ENCODE data around the gene C5orf58. TPM values are rescaled to one million over a fixed set of nuclear protein-coding genes. Genes with fewer than 3 reads are reported as not detected.
"Not testable (repeated sequence)": the region's sequence is repeated elsewhere in the genome, so short reads cannot be mapped to it uniquely, and the experiment has no call there.

Gene C5orf58
- total and polyA plus RNA-seq, 2 donors (not counting 1 experiment from before 2014, with no cell fraction given), result not detected

- TF ChIP-seq EZH2 (IDR thresholded peaks at IDR 0.05; ENCODE audit: borderline replicate concordance, insufficient read depth, low read depth, low read length, poor library complexity, severe bottlenecking), result no peak
- TF ChIP-seq, protein P1, sequence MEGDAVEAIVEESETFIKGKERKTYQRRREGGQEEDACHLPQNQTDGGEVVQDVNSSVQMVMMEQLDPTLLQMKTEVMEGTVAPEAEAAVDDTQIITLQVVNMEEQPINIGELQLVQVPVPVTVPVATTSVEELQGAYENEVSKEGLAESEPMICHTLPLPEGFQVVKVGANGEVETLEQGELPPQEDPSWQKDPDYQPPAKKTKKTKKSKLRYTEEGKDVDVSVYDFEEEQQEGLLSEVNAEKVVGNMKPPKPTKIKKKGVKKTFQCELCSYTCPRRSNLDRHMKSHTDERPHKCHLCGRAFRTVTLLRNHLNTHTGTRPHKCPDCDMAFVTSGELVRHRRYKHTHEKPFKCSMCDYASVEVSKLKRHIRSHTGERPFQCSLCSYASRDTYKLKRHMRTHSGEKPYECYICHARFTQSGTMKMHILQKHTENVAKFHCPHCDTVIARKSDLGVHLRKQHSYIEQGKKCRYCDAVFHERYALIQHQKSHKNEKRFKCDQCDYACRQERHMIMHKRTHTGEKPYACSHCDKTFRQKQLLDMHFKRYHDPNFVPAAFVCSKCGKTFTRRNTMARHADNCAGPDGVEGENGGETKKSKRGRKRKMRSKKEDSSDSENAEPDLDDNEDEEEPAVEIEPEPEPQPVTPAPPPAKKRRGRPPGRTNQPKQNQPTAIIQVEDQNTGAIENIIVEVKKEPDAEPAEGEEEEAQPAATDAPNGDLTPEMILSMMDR (IDR thresholded peaks at IDR 0.05), result no peak
- H3K9ac ChIP-seq (ENCODE audit: low read length), result no peak overlapping the region
- CTCF ChIA-PET, result no interaction called here
- no peaks in the 10 kb centered on the region for H3K9me3 Mint-ChIP-seq (ENCODE audit: insufficient read depth)
- H2AFZ ChIP-seq (ENCODE audit: insufficient read depth, low read depth, low read length, poor library complexity, severe bottlenecking), result no peak overlapping the region
- no peaks in the 10 kb centered on the region for H3K4me1 ChIP-seq (ENCODE audit: control insufficient read depth in 2 of 2, insufficient read depth in 2 of 2, low read length in 2 of 2)
- no peaks in the 10 kb centered on the region for H3K27me3 ChIP-seq (replicated peaks in 1 of 4; ENCODE audit: control extremely low read depth in 1 of 4, control insufficient read depth in 3 of 4, insufficient read depth in 4 of 4, low read length in 3 of 4)
- intact Hi-C loops (cut with micrococcal nuclease), result no loop called here
- no peak overlapping the region for H3K4me3 ChIP-seq (ENCODE audit: control extremely low read depth in 1 of 5, extremely low read depth in 1 of 5, insufficient read depth in 1 of 5, low read depth in 2 of 5, low read length in 4 of 5)
- DNase-seq, result no peak
- H3K79me2 ChIP-seq (ENCODE audit: control insufficient read depth, insufficient read depth, low read length), result no peaks in the 10 kb centered on the region
- no peaks in the 10 kb centered on the region for H3K9me3 ChIP-seq (ENCODE audit: control extremely low read depth in 1 of 3, control insufficient read depth in 2 of 3, insufficient read depth in 1 of 3, low read length in 2 of 3)
- peaks cover 2% of the 10 kb centered on the region for H3K4me1 Mint-ChIP-seq
- POLR2A ChIA-PET, result no interaction called here
- H4K20me1 ChIP-seq (ENCODE audit: control insufficient read depth, insufficient read depth, low read length, poor library complexity, severe bottlenecking), result no peaks in the 10 kb centered on the region
- no peak for ATAC-seq (ENCODE audit: low read depth)
- no peak overlapping the region for H3K27ac ChIP-seq (ENCODE audit: low read length in 2 of 2)
- 67% methylated on average over 5 of the region's 6 CpGs for whole genome bisulfite sequencing (ENCODE audit: insufficient coverage)
- H3K27me3 Mint-ChIP-seq, result peaks cover 4% of the 10 kb centered on the region
- H3K4me3 Mint-ChIP-seq, result no peak overlapping the region
- peaks cover 5 to 6% of the 10 kb centered on the region in 2 experiments for H3K36me3 ChIP-seq (replicated peaks in 1 of 2; ENCODE audit: control extremely low read depth in 1 of 2, control insufficient read depth in 1 of 2, extremely low read depth in 1 of 2, insufficient read depth in 2 of 2, low read length in 1 of 2)
- H3K27ac Mint-ChIP-seq, result no peak overlapping the region
- H3K4me2 ChIP-seq (replicated peaks; ENCODE audit: low read depth, low read length, poor library complexity, severe bottlenecking), result no peak overlapping the region
Observed at GRCh38 chr5:170248172-170248930, 15.6 kb downstream of the C5orf58 start.

- CTCF ChIA-PET, H3K27ac Mint-ChIP-seq: not testable (repeated sequence)
Observed at GRCh38 chr5:170248931-170249227, 16.1 kb downstream of the C5orf58 start.

More at GRCh38 chr5:170248931-170249227, 16.1 kb downstream of the C5orf58 start:
- H2AFZ ChIP-seq (ENCODE audit: insufficient read depth, low read depth, low read length, poor library complexity, severe bottlenecking); intact Hi-C loops (cut with micrococcal nuclease); H3K4me3 ChIP-seq (ENCODE audit: control extremely low read depth in 1 of 5, extremely low read depth in 1 of 5, insufficient read depth in 1 of 5, low read depth in 2 of 5, low read length in 4 of 5); POLR2A ChIA-PET; H3K27me3 ChIP-seq (replicated peaks in 1 of 4; ENCODE audit: control extremely low read depth in 1 of 4, control insufficient read depth in 3 of 4, insufficient read depth in 4 of 4, low read length in 3 of 4); ATAC-seq (ENCODE audit: low read depth); H3K4me2 ChIP-seq (replicated peaks; ENCODE audit: low read depth, low read length, poor library complexity, severe bottlenecking); H4K20me1 ChIP-seq (ENCODE audit: control insufficient read depth, insufficient read depth, low read length, poor library complexity, severe bottlenecking); H3K36me3 ChIP-seq (replicated peaks in 1 of 2; ENCODE audit: control extremely low read depth in 1 of 2, control insufficient read depth in 1 of 2, extremely low read depth in 1 of 2, insufficient read depth in 2 of 2, low read length in 1 of 2); H3K4me1 ChIP-seq (ENCODE audit: control insufficient read depth in 2 of 2, insufficient read depth in 2 of 2, low read length in 2 of 2); H3K4me1 Mint-ChIP-seq; H3K79me2 ChIP-seq (ENCODE audit: control insufficient read depth, insufficient read depth, low read length); H3K4me3 Mint-ChIP-seq; H3K9ac ChIP-seq (ENCODE audit: low read length); H3K27ac ChIP-seq (ENCODE audit: low read length in 2 of 2); H3K9me3 ChIP-seq (ENCODE audit: control extremely low read depth in 1 of 3, control insufficient read depth in 2 of 3, insufficient read depth in 1 of 3, low read length in 2 of 3); H3K27me3 Mint-ChIP-seq; DNase-seq; H3K9me3 Mint-ChIP-seq (ENCODE audit: insufficient read depth): not testable (repeated sequence)
- 95% methylated on average over 4 of the region's 4 CpGs for WGBS (ENCODE audit: insufficient coverage)

Measured in B cell (primary cell).